ENCODE results near the gene BACH2. TPM values are rescaled to one million over a fixed set of nuclear protein-coding genes. Genes with fewer than 3 reads are reported as not detected.

Gene BACH2
- total RNA-seq, 1 experiment from 2014 or later: 2.5 TPM

DNA sequence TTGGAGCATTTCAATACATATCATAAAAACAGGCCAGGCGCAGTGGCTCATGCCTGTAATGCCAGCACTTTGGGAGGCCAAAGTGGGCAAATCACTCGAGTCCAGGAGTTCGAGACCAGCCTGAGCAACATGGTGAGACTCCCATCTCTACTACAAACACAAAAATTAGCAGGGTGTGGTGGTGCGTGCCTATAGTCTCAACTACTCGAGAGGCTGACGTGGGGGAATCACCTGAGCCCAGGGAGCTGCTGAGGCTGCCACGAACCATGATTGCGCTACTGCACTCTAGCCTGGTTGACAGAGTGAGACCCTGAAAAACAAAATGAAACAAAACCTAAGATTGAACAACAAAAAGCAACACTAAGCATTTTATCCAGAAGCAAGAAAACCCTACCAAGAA lies 47.2 kb downstream of the BACH2 start:
- Histone ChIP-seq H3K27me3 (ENCODE audit: control insufficient read depth, insufficient read depth, low read length) (no peaks in the 10 kb centered on the region), H3K4me3 (ENCODE audit: insufficient read depth, low read depth, low read length) (no peak overlapping the region), H3K36me3 (replicated peaks; ENCODE audit: control insufficient read depth, insufficient read depth, low read length) (no peaks in the 10 kb centered on the region)
- no peak for DNase-seq

DNA sequence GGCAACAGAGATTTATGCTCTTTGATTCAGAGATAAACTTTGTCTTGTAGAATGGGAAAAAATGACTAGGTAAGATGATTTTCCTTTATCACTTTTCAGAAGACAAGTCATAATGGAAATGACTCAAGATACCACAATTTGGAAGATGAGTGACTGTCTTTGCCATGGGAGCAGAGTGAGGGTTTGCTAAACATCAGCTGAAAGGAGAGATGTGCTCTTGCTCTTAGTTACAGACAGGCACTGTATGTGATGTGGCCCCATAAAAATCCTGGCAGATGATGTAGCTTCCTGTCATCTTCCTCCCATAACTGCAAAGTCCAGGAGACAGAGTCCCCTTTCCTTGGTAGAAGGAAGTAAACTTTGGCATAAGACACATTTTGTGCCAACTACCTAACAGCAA lies 47.6 kb downstream of the BACH2 start:
- H3K36me3 ChIP-seq (replicated peaks; ENCODE audit: control insufficient read depth, insufficient read depth, low read length): no peaks in the 10 kb centered on the region
- no peaks in the 10 kb centered on the region for H3K27me3 ChIP-seq (ENCODE audit: control insufficient read depth, insufficient read depth, low read length)
- no peak for DNase-seq
- no peak overlapping the region for H3K4me3 ChIP-seq (ENCODE audit: insufficient read depth, low read depth, low read length)

DNA sequence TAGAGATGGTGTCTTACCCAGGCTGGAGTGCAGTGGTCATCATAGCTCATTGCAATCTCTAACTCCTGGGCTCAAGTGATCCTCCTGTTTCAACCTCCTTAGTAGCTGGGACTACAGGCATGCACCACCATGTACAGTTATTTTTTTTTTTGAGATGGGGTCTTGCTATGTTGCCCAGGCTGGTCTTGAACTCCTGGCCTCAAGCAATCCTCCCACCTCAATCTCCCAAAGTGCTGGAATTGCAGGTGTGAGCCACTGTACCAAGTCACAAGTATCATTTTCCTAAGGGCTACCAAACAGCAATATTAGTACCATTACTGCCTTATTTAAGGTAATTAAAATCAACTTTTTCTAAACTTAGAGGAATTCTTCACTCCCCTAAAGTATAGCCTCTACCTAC lies 49.4 kb downstream of the BACH2 start:
- no peak for DNase-seq
- Histone ChIP-seq H3K4me3 (ENCODE audit: insufficient read depth, low read depth, low read length) (no peak overlapping the region), H3K27me3 (ENCODE audit: control insufficient read depth, insufficient read depth, low read length) (no peaks in the 10 kb centered on the region), H3K36me3 (replicated peaks; ENCODE audit: control insufficient read depth, insufficient read depth, low read length) (no peaks in the 10 kb centered on the region)

DNA sequence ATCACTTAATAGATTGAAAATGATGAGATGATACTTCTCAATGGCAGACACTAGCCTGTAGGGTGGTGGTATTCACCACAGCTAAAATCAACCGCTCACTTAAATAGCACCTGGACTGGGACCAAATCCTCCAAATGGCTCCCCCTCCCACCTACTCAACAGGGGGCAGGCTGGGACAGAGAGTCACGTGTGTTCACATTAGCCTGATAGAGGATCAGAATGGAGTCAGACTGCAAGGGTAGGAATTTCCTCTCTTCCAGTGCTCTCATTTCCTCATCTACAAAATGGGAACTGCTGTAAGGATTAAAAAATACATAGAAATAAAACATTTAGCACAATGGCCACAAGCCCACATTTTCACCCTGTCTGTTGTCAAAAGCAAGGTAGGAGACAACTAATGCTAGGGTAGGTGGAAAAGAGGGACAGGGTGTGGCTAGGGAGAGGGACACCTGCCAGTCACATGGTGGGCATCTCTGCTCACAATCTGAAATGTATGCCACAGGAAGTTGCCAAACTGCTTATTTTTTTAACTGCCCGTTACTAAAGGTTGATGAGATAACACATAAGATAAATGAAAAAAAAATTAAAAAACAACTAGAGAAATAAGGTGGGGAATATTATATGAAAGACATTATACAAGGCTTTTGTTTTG lies 55.3 kb downstream of the BACH2 start:
- peak; percentile 30 for DNase-seq
- Histone ChIP-seq H3K4me3 (ENCODE audit: insufficient read depth, low read depth, low read length) (no peak overlapping the region), H3K27me3 (ENCODE audit: control insufficient read depth, insufficient read depth, low read length) (no peaks in the 10 kb centered on the region), H3K36me3 (replicated peaks; ENCODE audit: control insufficient read depth, insufficient read depth, low read length) (no peaks in the 10 kb centered on the region)

DNA sequence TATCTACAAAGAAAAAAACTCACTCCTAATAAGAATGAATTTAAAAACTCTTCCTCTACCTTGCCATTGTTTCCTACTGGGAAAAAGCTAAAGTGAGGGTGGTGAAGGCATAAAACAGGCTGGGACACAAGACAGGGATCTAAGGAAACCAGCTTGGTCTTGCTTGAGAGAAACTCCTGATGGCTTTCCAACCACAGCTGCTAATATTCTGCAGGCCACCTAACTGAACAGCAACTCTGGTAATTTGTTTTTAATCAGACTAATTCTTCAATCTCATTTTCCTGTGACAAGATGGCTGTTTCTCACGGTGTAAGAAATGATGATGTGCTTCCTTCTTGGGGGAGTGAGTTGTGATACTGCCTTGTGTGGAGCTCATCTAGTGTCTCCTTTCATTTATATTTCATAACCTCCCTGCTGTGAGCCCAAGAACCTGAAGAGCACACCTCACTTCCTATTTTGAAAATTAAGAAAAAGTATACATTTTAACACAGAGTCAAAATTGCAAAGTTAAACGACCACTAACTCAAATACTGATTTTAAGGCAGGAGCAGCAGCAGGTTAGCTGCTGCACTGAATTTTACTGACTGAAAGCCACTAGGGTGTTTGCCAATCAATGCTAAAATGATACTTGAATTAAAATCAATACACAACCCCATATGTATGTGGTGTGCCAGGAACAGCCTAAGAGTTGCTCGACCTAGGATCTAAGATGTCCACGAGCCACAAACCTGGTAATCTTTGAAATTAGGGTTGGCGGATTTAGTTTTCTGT lies 58.0 kb downstream of the BACH2 start:
- H3K36me3 ChIP-seq (replicated peaks; ENCODE audit: control insufficient read depth, insufficient read depth, low read length): no peaks in the 10 kb centered on the region
- no peak for DNase-seq
- no peaks in the 10 kb centered on the region for H3K27me3 ChIP-seq (ENCODE audit: control insufficient read depth, insufficient read depth, low read length)
- no peak overlapping the region for H3K4me3 ChIP-seq (ENCODE audit: insufficient read depth, low read depth, low read length)

DNA sequence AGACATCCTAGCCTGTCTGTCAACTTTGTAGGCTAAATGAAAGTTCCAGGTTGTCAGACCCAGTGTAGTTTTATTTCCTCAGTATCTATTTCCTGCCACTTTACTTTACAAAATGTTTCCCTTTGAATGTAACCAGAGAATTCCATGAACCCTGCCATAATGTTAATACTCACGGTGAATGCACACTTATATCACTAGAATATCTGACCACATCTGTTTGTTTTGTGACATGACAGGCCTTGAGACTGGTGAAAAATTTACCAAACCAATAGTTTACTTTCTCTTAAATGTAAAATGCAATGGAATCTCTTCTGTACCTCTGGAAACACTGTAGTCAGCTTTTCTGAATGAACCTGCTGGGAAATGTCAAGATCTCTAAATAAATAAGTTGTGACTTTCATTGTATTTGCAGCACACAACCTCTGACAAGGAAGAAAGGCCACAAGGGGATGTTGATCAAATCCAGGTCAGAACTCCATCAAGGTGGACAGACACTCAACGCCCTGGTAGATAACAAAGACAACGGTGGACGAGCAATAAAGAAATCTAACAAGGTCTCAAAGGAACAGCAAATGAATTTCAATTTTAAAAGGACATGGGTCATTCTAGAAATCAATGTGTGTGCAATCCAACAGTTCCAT lies 59.2 kb downstream of the BACH2 start:
- no peak for DNase-seq

DNA sequence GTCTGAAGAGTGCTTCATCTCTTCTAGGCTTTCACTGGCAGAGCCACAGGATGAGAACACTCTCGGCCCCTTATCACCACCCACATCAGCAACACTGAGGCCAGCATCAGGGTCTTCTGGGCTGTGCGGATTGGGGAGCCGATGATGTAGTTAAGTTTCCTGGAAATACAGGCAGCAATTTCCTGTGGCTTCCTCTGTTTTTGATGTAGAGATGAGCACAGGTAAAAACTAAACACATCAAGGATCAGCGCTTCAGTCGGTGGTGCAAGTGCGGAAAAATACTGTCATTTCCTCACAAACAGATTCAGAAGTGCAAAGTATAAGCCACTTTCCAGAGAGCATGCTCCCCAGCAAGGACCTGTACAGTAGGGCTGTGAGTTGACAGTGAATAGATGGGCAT lies 62.6 kb downstream of the BACH2 start:
- no peaks in the 10 kb centered on the region for H3K36me3 ChIP-seq (replicated peaks; ENCODE audit: control insufficient read depth, insufficient read depth, low read length)
- no peak overlapping the region for H3K4me3 ChIP-seq (ENCODE audit: insufficient read depth, low read depth, low read length)
- no peaks in the 10 kb centered on the region for H3K27me3 ChIP-seq (ENCODE audit: control insufficient read depth, insufficient read depth, low read length)
- no peak for DNase-seq

More for the DNA sequence above, 59.2 kb downstream of the BACH2 start:
- H3K36me3 ChIP-seq (replicated peaks; ENCODE audit: control insufficient read depth, insufficient read depth, low read length): no peaks in the 10 kb centered on the region
- H3K27me3 ChIP-seq (ENCODE audit: control insufficient read depth, insufficient read depth, low read length): no peaks in the 10 kb centered on the region
- H3K4me3 ChIP-seq (ENCODE audit: insufficient read depth, low read depth, low read length): no peak overlapping the region

DNA sequence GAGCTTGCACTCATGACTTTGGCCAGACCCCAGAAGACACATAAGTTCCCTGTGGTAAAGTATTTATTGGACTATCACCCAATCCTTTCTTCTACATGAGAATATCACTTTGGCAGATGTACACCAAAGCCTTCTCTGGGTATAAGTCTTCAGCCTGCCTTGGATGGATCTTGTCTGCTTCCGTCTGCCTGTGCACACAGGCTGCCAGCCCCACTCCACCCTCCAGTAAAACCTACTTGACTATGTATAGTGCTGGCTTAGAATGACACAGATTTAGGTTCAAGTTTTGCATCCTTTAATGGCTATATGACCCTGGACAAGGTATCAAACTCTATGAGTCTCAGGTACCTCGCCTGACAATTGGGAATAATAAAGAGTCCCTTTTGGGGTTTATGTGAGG lies 63.4 kb downstream of the BACH2 start:
- no peak for DNase-seq
- H3K36me3 ChIP-seq (replicated peaks; ENCODE audit: control insufficient read depth, insufficient read depth, low read length): no peaks in the 10 kb centered on the region
- no peak overlapping the region for H3K4me3 ChIP-seq (ENCODE audit: insufficient read depth, low read depth, low read length)
- no peaks in the 10 kb centered on the region for H3K27me3 ChIP-seq (ENCODE audit: control insufficient read depth, insufficient read depth, low read length)

DNA sequence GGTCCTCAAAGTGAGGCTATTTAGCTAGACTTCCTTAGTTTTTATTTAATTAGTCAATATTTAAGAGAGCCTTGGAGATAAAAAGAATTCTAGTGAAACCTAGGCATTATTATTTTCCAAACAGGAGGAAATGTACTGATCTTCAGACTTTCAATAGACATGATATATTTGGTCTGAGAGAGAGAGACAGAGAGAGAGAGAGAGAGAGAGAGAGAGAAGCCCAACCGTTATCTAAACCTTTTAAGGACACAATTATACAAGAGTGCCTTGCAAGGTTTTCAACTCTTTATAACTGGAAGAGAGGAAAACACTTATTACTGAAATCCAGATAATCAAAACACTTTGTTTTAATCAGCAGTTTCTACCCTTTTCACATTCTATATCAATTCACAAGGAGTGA lies 64.8 kb downstream of the BACH2 start:
- no peaks in the 10 kb centered on the region for H3K27me3 ChIP-seq (ENCODE audit: control insufficient read depth, insufficient read depth, low read length)
- no peak overlapping the region for H3K4me3 ChIP-seq (ENCODE audit: insufficient read depth, low read depth, low read length)
- DNase-seq: no peak
- no peaks in the 10 kb centered on the region for H3K36me3 ChIP-seq (replicated peaks; ENCODE audit: control insufficient read depth, insufficient read depth, low read length)

DNA sequence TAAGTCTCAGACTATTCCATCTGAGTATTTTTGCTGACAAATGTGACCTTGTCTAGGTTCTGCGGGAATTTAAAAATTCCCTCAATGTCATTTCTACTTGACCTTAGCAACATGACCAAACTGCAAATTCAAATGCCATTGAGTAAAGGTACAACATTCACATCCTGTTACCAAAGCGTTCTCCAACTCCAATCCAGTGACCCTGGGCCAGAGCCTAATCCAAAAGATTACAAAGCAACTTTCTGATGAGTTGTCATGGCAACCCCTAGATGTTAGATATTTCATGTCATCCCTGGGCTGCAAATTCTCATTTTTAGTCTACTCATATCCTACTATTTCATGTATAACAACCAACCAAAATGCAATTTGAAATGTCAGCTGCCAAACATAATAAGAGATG lies 65.3 kb downstream of the BACH2 start:
- H3K36me3 ChIP-seq (replicated peaks; ENCODE audit: control insufficient read depth, insufficient read depth, low read length): no peaks in the 10 kb centered on the region
- no peak for DNase-seq
- H3K4me3 ChIP-seq (ENCODE audit: insufficient read depth, low read depth, low read length): no peak overlapping the region
- H3K27me3 ChIP-seq (ENCODE audit: control insufficient read depth, insufficient read depth, low read length): no peaks in the 10 kb centered on the region

DNA sequence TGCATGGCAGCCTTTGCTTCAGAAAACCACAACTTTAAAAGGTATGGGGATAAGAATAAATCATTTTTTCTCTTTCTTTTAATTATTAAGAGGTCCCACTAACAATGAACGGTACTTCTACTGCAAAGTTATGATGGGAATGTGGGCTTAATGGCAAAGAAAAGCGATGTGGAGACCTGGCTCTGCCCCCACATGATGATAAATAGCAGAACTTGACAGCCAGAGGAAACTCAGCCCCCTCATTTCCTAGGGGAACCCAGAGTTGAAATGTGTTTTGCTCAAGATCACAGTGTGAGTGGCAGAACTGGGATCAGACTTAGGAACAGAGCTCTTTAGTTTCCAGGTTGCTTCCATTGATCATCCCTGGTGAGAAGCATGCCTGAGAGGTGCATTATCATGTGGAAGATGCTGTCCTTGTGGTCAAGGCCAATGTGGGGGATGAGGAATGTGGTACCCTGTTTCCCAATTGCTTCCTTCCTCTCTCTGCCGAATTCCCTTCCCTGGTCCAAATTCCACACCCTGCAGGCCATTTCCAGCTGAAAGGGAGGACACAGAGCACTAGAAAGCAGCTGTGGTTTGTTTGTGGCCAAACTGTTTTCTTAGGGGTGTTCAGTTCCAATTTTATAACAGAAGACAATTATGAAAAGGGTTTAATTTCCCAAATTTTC lies 66.0 kb downstream of the BACH2 start:
- DNase-seq: peak; percentile 15
- Histone ChIP-seq H3K36me3 (replicated peaks; ENCODE audit: control insufficient read depth, insufficient read depth, low read length) (no peaks in the 10 kb centered on the region), H3K27me3 (ENCODE audit: control insufficient read depth, insufficient read depth, low read length) (no peaks in the 10 kb centered on the region), H3K4me3 (ENCODE audit: insufficient read depth, low read depth, low read length) (no peak overlapping the region)

DNA sequence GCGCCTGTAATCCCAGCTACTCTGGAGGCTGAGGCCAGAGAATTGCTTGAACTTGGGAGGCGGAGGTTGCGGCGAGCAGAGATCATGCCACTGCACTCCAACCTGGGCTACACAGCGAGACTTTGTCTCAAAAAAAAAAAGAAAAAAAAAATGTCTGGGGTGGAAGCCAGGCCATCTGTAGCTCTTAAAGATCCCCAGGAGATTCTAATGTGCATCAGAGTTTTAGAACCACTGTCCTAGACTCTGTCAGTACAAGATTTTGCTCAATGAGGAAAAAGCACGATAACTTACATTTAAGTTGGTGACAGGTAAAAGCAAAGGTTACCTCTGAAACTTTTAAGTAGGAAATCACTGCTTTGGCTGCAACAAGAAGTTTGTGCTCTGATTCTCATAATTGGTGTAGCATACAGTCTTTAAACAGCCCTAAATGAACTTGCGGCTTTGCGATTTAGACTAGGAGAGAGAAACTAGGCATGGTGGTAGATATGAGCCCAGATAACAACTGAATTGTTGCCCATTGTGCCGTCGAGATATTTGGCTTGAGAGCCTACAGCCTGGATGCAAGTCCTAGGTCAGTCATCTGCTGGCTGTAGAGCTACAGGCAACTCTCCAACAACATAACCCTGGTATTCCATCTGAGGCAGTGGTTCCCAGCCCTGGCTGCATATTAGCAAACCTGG lies 67.2 kb downstream of the BACH2 start:
- DNase-seq: no peak
- H3K27me3 ChIP-seq (ENCODE audit: control insufficient read depth, insufficient read depth, low read length): no peaks in the 10 kb centered on the region
- no peak overlapping the region for H3K4me3 ChIP-seq (ENCODE audit: insufficient read depth, low read depth, low read length)
- no peaks in the 10 kb centered on the region for H3K36me3 ChIP-seq (replicated peaks; ENCODE audit: control insufficient read depth, insufficient read depth, low read length)

DNA sequence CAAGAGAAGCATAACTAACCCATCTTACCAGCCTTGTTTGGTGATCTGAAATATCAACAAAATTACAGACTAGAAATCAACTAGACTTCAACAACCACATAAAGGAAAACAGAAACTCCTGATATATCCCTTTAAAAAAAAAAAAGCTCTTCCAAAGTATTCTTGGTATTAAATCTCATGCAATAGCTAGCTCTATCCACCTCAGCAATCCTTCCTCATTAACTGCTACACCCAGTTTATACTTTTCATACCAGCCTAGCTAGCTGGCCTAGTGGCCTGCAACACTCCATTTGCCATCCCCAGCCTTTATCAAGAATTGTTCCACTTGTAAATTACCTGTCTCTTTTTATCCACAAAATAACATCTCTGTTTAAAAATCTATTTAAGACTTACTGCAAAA lies 69.0 kb downstream of the BACH2 start:
- no peaks in the 10 kb centered on the region for H3K36me3 ChIP-seq (replicated peaks; ENCODE audit: control insufficient read depth, insufficient read depth, low read length)
- no peaks in the 10 kb centered on the region for H3K27me3 ChIP-seq (ENCODE audit: control insufficient read depth, insufficient read depth, low read length)
- DNase-seq: no peak
- no peak overlapping the region for H3K4me3 ChIP-seq (ENCODE audit: insufficient read depth, low read depth, low read length)

DNA sequence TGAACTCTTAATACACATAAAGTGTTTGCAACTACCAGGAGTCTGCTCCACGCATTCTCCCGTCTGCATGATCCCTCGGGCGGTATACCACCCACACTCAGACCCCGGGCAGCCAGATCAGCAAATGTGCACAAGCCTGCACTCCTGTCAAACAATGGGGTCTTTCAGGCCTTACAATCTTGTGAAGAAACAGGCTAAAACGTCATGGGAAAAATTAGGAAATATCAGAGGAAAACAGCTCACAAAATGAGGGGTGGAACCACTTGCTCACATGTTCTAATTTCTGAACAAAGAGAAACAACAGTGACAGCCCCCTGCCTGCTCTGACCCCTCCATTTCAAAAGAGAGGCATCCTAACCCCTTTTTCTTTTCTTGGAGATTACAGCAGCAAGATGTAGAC lies 69.4 kb downstream of the BACH2 start:
- Histone ChIP-seq H3K4me3 (ENCODE audit: insufficient read depth, low read depth, low read length) (no peak overlapping the region), H3K36me3 (replicated peaks; ENCODE audit: control insufficient read depth, insufficient read depth, low read length) (no peaks in the 10 kb centered on the region), H3K27me3 (ENCODE audit: control insufficient read depth, insufficient read depth, low read length) (no peaks in the 10 kb centered on the region)
- no peak for DNase-seq

Data from H7 (cell line).